ENCODE measurements around the gene FAM227B.
"Not testable (repeated sequence)": the region's sequence is repeated elsewhere in the genome, so short reads cannot be mapped to it uniquely, and the experiment has no call there.

Gene FAM227B

DNA sequence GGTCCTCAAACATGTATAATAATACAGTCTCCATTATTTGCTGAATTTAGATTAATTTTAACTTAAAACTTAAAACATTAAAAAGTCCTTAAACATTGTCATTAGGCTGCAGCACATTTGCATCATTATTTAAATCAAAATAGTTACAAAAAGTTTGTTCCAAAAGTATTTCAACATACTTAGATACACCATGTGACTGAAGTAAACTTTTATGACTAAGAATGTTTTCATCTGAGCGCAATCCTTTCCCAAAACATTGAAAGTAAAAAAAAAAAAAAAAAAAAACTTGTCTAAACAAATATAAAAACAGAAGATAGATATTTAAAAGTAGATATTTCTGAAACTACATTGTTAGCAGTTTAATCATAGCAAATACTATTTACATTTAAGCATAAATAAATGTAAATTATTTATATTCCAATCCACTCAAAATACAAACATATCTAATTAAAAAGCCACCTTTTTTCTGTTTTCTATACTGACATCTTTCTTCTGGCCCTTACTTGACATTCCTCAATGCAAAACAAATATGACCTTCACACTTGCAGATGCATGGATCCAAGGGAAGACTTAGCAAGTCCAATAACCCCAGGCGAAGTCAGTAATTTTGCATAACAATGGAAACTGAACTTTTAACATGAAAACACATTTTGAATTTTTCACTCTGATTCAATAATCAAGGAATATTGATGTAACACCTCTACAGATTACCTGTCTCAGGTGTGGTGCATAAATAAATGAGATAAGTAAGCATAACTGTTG, 10.3 kb downstream of the FAM227B start:
- no peak for DNase-seq

DNA sequence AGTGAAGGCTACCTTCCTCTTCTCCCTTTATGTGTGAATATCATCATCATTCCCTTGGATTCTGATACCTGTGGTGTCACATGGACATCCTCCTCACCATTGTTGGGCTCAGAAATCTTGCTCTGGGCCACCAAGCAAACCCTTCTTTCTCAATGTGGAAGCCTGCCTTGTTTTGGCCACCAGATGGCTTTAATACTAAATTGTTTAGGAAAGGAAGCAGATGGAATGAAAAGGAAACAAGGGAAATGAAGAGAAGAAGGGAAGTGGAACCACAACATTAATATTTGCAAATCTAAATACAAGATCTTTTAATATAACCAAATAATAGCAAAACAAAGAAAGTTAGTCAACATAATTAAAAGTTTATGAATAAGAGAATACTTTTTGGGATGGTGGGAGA, 14.0 kb downstream of the FAM227B start:
- no peak for DNase-seq

DNA sequence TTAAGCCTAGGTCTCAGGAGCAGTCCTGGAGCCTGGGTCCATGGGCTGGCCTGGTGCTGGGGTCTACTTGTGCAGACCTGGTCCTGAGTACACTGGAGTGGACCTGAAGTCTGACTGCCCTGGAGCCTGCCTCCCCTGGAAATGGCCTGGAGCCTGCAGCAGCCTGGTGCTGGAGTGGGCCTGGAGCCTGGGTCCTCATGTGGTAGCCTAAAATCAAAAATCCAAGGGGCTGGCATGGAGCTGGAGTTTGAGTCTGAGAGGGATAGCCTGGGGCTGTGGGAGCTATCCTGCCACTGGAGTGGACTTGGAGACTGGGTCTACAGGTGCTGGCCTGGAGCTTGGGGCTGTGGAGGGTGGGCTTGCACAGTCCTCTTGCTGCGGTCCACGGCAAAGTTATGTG, 15.0 kb downstream of the FAM227B start:
- DNase-seq, result no peak

DNA sequence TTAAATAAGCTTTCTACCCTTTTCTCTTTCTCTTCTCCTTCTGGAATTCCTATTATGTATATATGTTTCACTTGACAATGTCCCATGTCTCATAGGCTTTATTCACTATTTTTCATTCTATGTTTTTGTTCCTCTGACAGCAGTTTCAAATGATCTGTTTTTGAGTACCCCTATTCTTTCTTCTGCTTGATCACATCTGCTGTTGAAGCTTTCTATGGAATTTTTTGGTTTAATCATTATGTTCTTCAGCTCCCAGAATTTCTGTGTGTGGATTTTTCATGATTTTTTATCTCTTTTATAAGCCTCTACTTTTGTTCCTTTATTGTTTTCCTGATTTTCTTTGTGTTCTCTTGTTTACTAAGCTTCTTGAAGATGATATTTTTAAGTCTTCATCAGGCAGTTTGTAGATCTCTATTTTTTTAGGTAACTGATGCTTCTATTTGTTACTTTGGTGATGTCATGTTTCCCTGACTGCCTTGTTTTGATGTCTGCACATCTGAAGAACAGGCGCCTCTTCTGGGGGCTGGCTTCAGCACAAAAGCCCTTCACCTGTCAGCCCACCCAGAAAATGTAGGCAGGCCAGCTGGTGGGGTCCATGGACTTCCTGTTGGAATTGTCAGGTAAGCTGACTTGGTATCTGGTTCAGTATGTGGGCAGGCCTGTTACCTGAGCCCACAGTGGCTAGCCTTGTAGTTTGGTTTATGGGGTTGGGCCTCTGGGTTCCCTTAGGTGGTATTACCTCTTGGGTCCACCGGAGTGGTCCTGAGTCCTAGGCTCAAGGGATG, 15.8 kb downstream of the FAM227B start:
- DNase-seq, result no peak

DNA sequence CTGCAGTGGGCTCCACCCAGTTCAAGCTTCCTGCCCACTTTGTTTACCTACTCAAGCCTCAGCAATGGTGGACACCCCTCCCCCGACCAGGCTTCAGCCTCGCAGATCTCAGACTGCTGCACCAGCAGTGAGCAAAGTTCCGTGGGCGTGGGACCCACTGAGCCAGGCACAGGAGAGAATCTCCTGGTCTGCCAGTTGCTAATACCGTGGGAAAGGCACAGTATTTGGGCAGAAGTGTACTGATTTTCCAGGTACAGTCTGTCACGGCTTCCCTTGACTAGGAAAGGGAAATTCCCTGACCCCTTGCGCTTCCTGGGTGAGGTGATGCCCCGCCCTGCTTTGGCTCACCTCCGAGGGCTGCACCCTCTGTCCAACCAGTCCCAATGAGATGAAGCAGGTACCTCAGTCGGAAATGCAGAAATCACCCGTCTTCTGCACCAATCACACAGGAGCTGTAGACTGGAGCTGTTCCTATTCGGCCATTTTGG, 27.7 kb downstream of the FAM227B start:
- not testable (repeated sequence) for DNase-seq

DNA sequence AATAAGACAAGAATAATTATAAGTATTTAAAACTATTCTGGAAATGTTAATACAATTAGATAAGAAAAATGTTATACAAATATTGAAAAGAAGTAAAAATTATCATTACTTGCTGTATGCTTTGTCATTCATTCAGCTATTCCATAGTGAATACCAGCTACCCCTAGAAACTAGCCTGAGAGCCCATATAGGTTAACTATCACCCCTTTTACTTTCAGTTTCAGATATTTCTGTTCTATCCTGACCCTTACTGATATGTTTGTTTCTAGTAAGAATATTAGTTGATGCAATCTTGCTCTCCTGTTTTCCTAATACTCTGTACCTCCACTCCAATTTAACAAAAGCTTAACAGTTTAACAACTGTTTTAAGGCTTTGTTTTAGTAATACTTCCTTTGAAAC, 31.6 kb downstream of the FAM227B start:
- DNase-seq, result no peak

DNA sequence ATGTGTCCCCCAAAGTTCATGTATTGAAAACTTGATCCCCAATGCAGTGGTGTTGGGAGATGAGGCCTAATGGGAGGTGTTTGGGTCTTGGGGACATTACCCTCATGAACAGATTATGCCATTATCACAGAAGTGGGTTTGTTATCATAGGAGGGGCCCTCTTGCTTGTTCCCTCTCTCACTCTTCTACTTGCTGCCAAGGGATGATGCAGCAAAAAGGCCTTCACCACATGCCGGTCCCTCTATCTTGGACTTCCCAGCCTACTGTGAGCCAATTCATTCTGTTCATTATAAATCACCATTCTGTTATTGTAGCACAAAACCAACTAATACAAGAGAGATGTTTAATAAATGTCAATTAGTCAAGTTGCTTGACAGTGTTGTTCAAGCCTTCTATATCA, 47.2 kb downstream of the FAM227B start:
- DNase-seq, result no peak

DNA sequence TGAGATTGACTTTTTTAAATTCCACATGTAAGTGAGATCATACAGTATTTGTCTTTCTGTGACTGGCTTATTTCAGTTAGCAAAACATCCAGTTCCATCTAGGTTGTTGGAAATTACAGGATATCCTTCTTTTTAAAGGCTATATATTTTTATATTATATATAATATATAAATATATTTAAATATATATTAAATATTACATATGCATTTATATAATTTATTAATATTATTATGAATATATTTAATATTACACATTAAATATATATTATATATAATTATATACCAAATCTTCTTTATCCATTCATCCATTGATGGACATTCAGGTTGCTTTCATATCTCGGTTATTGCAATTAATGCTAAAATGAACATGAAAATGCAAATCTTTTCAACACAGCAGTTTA, 49.9 kb downstream of the FAM227B start:
- DNase-seq, result no peak

DNA sequence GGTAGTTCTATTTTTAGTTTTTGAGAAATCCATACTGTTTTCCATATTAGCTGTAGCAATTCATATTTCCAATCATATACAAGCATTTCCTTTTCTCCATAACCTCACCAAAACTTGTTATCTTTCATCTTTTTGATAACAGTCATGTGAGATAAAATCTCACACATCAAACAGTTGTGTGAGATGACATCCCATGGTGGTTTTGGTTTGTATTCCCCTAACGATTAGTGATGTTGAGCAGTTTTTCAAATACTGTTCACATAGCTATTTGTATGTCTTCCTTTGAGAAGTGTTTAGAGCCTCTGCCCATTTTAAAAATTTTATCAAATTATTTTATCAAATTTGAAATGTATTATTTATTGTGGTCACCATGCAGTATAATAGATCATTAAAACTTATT, 50.4 kb downstream of the FAM227B start:
- DNase-seq, result no peak

DNA sequence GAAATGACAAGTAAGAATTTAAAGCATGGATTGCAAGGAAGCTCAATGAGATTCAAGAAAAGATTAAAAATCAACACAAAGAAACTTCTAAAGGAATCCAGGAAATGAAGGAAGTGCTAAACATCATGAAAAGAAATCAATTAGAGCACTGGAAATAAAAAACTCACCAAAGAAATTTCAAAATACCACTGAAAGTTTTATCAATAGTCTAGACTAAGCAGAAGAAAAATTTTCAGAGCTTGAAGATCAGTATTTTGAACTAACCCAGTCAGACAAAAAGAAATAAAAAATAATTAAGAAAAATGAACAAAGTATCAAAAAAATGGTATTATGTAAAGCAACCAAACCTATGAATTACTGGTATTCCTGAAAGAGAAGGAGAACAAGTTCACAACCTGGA, 60.6 kb downstream of the FAM227B start:
- no peak for DNase-seq

DNA sequence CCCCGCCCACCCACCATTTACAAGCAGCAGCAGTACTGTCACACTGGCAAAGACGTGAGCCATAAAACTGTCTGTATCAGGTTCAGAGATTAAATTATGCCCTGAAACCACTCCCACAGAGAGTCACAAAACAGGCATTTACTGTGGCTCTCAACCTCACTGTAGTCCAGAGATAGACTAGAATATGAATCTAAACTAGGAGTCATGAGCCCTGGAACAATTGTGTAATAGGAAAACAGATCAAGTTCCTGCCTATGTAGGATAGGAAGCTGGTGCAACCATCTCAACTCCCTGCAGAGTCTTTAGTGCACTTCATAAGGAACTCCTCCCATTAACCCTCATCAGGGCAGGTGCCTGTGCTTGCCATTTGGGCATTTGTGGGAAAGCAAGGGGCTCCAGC, 61.7 kb downstream of the FAM227B start:
- DNase-seq, result no peak

DNA sequence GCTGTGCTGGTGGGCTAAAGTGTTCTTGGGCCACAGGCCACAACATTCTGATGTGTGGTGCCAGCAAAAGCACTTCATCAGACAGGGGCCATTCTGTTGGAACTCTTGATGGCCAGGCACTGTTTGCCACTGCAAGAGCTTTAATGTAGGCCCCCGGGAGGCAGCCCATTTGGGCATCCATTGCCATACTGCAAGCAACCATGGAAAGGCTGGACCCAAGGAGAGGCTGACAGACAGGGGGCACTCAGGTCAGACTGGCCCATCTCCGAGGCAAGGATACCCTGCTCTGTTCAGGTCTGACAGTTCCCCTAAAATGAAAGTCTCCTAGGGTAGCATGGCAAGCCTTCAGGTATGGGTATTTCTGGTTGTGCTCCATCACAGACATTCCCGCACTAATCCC, 64.2 kb downstream of the FAM227B start:
- no peak for DNase-seq

DNA sequence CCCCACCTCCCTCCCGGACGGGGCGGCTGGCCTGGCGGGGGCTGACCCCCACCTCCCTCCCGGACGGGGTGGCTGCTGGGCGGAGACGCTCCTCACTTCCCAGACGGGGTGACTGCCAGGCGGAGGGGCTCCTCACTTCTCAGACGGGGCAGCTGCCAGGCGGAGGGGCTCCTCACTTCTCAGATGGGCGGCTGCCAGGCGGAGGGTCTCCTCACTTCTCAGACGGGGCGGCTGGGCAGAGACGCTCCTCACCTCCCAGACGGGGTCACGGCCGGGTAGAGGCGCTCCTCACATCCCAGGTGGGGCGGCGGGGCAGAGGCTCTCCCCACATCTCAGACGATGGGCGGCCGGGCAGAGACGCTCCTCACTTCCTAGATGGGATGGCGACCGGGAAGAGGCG, 70.3 kb downstream of the FAM227B start:
- DNase-seq, result not testable (repeated sequence)

DNA sequence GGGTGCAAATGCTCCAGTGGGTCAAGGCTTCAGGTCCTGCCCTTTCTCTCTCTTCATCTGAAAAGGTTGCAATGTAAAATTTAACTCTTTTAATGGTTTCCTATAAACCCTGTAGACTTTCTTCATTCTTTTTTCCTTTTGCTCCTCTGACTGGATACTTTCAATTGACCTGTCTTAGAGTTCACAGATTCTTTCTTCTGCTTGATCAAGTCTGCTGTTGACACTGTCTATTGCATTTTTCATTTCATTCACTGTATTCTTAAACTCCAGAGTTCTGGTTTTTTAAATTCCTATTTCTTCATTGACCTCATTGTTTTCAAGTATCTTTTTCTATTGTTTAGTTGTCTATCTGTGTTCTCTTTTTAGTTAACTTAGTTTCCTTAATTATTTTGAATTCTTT, 82.1 kb downstream of the FAM227B start:
- DNase-seq, result no peak

DNA sequence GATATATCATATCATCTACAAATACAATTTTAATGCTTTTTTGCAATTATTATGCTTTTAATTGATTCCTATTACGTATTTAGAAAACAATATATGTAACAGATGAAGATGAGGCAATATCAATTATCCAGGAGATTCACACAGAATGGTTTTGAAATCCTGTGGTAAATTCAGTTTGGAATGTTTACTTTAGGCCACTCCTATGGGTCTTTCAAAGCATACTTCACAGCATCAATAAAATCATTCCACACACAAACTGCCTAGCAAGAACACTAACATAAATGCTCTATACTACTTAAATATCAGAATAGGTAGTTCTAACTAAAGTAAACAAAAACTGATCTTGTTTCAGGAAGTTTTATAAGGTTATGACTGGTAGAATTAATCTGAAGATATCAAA, 90.5 kb downstream of the FAM227B start:
- DNase-seq, result no peak

DNA sequence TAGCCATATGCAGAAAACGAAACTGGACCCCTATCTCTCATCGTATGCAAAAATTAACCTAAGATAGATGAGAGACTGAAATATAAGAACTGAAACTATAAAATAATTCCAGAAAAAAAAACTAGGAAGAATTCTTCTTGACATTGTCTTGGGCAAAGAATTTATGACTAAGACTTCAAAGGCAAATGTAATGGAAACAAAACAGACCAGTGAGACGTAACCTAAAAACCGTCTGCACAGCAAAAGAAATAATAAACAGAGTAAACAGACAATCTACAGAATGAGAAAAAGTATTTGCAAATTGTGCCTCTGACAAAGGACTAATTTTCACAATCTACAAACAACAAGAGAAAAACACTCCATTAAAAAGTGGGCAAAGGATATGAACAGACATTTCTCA, 92.3 kb downstream of the FAM227B start:
- no peak for DNase-seq

DNA sequence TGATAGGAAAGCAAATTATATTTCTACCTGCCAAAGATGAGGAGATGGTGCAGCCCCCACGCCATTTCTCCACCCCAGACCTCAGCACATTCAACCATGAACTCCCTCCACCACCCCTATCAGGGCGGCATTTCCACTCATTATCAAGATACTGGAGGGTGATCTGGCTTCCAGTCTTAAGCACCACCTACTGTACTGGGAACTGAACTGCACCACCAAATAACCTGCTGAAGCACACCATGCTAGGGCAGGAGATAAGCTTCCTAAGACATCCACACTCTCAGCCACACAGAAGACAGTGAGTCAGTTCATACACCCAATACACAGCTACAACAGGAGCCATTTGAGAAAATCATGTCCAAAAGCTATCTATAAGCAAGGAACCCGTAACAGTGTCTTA, 98.8 kb downstream of the FAM227B start:
- no peak for DNase-seq

DNA sequence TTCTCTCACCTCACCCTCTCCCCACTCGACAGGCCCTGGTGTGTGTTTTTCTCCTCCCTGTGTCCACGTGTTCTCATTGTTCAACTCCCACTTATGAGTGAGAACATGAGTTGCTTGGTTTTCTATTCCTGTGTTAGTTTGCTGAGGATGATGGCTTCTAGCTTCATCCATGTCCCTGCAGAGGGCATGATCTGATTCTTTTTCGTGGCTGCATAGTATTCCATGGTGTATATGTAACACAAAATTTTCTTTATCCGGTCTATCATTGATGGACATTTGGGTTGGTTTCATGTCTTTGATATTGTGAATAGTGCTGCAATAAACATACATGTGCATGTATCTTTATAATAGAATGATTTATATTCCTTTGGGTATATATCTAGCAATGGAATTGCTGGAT, 107.9 kb downstream of the FAM227B start:
- DNase-seq, result not testable (repeated sequence)

DNA sequence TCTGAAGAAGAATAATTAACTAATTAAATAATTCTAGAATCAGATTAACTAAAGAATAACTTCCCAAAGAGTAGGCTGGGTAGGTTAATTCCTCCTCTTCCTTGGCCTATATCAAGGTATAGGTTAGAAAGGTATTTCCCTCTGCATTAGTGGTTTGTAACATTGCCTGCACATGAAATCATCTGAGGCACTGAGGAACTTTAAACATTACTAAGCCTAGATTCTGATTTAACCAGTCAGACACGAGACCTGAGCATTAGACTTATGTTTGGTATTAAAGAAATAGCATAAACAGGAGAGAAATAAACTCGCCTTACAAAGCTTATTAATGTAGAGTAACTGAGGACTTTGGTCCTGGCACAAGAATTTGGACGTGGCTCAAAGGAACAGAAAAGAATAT, 113.4 kb downstream of the FAM227B start:
- DNase-seq, result no peak

DNA sequence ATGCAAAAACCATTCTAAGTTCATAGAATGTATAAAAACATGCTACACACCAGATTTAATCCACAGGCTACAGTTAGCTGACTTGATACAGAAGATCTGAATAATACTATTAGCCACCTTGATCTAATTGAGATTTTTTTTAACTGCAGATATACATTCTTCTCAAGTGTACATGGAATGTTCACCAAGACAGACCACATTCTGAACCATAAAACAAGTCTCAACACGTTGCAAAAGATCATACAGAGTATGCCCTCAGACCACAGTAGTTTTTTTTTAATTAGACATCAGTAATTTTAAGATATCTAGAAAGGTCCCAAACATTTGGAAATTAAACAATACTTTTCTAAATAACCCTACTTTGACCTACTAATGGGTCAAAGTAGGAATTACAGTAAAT, 114.3 kb downstream of the FAM227B start:
- DNase-seq, result no peak

DNA sequence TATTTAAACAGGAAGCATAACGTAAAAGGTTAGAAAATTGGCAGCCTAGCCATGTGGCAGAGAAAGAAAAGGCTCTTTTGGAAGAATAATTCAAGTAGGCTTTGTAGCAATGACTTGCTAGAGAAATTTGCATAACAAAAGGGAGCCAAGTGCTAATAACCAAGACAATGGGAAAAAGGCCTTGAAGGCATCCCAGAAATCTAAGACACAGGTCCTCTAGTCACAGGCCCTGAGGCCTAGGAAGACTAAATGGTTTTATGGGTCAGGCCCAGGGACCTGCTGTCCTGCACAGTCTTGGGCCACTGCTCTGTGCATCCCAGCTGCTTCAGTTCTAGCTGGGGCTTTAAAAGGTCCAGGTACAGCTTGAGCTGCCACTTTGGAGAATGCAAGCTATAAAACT, 119.0 kb downstream of the FAM227B start:
- no peak for DNase-seq

DNA sequence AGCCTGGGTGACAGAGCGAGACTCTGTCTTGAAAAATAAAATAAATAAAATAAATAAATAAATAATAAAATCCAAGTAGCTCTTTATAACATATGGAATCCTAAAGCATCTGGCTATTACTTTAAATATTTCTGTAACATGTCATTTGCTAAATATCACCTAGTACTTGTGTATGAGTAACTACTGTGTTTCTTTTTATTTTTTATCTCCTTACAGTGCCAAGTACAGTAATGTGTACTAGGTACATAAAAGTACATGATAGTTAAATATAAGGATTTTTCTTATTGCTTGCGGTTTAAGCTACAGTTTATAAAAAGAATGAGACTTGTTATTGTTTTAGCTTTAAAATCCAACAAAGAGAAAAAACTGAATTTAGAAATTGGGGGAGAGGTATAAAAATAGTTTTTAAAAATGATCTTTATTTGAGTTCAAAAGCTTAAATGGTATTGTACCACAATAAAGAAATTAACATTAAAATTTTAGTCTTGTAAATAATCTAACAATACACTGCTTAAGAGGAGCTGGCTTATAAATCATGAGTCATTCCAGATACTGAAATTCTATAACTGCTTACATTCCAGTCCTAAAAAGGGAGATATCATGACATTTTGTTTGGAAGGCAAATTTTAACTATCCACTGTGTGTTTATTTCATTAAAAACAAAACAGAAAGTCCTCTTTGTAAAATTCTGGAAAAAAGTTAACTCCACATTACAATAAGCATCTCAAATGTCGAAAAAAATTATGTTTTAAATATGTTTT, 124.4 kb downstream of the FAM227B start:
- no peak for DNase-seq

DNA sequence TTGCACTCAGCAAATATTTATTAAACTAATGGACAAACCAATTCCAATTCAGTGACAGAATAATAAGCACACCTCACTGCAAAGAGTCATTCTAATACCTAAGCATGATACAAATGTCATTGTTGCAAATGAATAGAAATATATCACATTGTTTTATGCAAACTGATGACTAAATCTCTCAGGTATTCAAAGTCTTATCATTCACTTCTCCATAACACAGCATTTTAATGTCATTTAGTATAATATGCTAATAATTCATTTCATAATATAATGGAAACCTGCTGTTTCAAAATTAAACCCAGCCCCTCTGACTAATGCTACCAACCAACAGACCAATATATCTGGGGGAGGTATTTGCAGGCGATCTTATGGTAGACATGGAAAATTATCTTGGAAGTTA, 125.8 kb downstream of the FAM227B start:
- no peak for DNase-seq

DNA sequence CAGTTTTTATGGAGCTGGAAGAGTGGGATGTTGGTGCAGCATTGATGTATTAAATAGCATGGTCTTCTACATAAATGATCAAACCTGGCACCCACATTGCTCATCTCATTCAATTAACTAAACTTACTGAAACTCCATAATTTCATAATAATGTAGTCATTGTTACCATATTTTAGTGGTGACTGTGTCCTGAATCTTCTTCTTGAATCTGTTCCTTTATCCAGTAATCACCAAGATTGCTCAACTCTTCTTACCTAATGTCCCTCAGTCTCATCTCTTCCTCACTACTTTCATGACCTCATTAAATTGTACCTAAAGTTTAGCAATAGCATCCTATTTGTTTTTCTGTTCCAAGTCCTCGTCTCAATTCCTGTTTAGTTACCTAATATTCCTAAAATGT, 127.8 kb downstream of the FAM227B start:
- DNase-seq, result no peak

Measured in NCI-H1436 (cell line).